MCF 10A (cell line): Measurements from ENCODE around the gene DGKI. TPM values are rescaled to one million over a fixed set of nuclear protein-coding genes. Genes with fewer than 3 reads are reported as not detected.

Experiments
- BruUV-seq: library from RNA; stranded (reverse); fragments of 400-500 nt; replicated peaks from 2 replicates; lab custom pipeline; 2021; lab: Mats Ljungman, UMichigan
- CTCF ChIA-PET: fragments of 300-600 bp; sonication (Branson Sonifier 250); formaldehyde crosslinking; extraction: SDS; loops from one replicate; lab custom pipeline; 2021; ENCODE audit warnings: antibody characterized with exemption, inconsistent platforms; lab: Yijun Ruan, JAX
- POLR2A ChIA-PET: fragments of 300-600, 350-650 bp; sonication (Branson Sonifier 250); formaldehyde crosslinking; extraction: SDS; loops from one replicate; lab custom pipeline; 2020; ENCODE audit warnings: antibody characterized with exemption, inconsistent platforms; lab: Yijun Ruan, JAX
- DNase-seq: peaks from one replicate; pipeline ENCODE4 v3.0.0-alpha.2; 2018; ENCODE audit not compliant: unreplicated experiment
- H3K27ac Mint-ChIP-seq: one replicate; pipeline ENCODE4 v1.8.0; 2022; ENCODE audit warnings: mild to moderate bottlenecking, low read depth, mixed read lengths; ENCODE audit not compliant: unreplicated experiment
- H3K27me3 Mint-ChIP-seq: one replicate; pipeline ENCODE4 v1.8.0; 2022; ENCODE audit warnings: mixed read lengths; ENCODE audit not compliant: insufficient read depth, unreplicated experiment
- H3K36me3 Mint-ChIP-seq: one replicate; pipeline ENCODE4 v1.8.0; 2022; ENCODE audit warnings: mild to moderate bottlenecking, moderate library complexity, mixed read lengths; ENCODE audit not compliant: insufficient read depth, unreplicated experiment
- H3K4me1 Mint-ChIP-seq: one replicate; pipeline ENCODE4 v1.8.0; 2022; ENCODE audit warnings: mixed read lengths; ENCODE audit not compliant: insufficient read depth, unreplicated experiment
- H3K4me3 Mint-ChIP-seq: one replicate; pipeline ENCODE4 v1.8.0; 2022; ENCODE audit warnings: mild to moderate bottlenecking, moderate library complexity, mixed read lengths; ENCODE audit not compliant: unreplicated experiment
- H3K9me3 Mint-ChIP-seq: one replicate; pipeline ENCODE4 v1.8.0; 2022; ENCODE audit warnings: mixed read lengths; ENCODE audit not compliant: unreplicated experiment
- CTCF ChIP-seq: fragments of 200-600 bp; IDR thresholded peaks from one replicate; pipeline ENCODE4 v1.8.0; 2022; ENCODE audit warnings: antibody characterized with exemption, mild to moderate bottlenecking; ENCODE audit not compliant: unreplicated experiment
- intact Hi-C: fragments of 100-400 bp; cut with micrococcal nuclease; formaldehyde crosslinking; loops from 2 replicates; pipeline ENCODE4 v1.14.1; 2022
- total RNA-seq: library from RNA; stranded (reverse); gene quantifications from 2 replicates; pipeline ENCODE4 v1.2.3, GENCODE V29; 2022

The DGKI gene
- total RNA-seq, 1 experiment from 2014 or later = 1.4 TPM

GRCh38 chr7:137421366-137421765 lies 425.4 kb downstream of the DGKI start:
- POLR2A ChIA-PET = no interaction called here
- no peak for DNase-seq
- TF ChIP-seq CTCF = no peak
- BruUV-seq = no TSS peak
- no peak overlapping the region for H3K4me3 Mint-ChIP-seq
- H3K4me1 Mint-ChIP-seq = no peaks in the 10 kb centered on the region
- intact Hi-C loops = no loop called here
- CTCF ChIA-PET = interaction anchor here (0.7 kb wide), 1 partner anchor 413 kb away, joined by 3 read pairs; no protein-coding TSS in a partner anchor
- H3K9me3 Mint-ChIP-seq = peaks cover 4% of the 10 kb centered on the region
- H3K27ac Mint-ChIP-seq = no peak overlapping the region
- peaks cover 3% of the 10 kb centered on the region for H3K27me3 Mint-ChIP-seq
- no peaks in the 10 kb centered on the region for H3K36me3 Mint-ChIP-seq

GRCh38 chr7:137418841-137419240 lies 427.9 kb downstream of the DGKI start:
- Mint-ChIP-seq H3K36me3 (no peaks in the 10 kb centered on the region), H3K4me1 (no peaks in the 10 kb centered on the region), H3K9me3 (no peaks in the 10 kb centered on the region), H3K27ac (no peak overlapping the region), H3K4me3 (no peak overlapping the region), H3K27me3 (peaks cover 14% of the 10 kb centered on the region)
- no peak for TF ChIP-seq CTCF
- no peak for DNase-seq
- BruUV-seq = no TSS peak
- POLR2A ChIA-PET = no interaction called here
- intact Hi-C loops = no loop called here
- CTCF ChIA-PET = interaction anchor here (1.1 kb wide), 1 partner anchor 12 kb away, joined by 4 read pairs; no protein-coding TSS in a partner anchor

GRCh38 chr7:137417464-137417863 lies 429.3 kb downstream of the DGKI start:
- POLR2A ChIA-PET = no interaction called here
- BruUV-seq = no TSS peak
- no peak overlapping the region for H3K27ac Mint-ChIP-seq
- H3K9me3 Mint-ChIP-seq = no peaks in the 10 kb centered on the region
- no peak overlapping the region for H3K4me3 Mint-ChIP-seq
- no peak for DNase-seq
- CTCF ChIA-PET = no interaction called here
- TF ChIP-seq CTCF = no peak
- intact Hi-C loops = no loop called here
- peaks cover 14% of the 10 kb centered on the region for H3K27me3 Mint-ChIP-seq
- no peaks in the 10 kb centered on the region for H3K4me1 Mint-ChIP-seq
- H3K36me3 Mint-ChIP-seq = no peaks in the 10 kb centered on the region

- CTCF ChIA-PET = interaction anchor here (0.6 kb wide), 1 partner anchor 40 kb away, joined by 4 read pairs; no protein-coding TSS in a partner anchor
- POLR2A ChIA-PET = no interaction called here
- intact Hi-C loops = no loop called here
- Mint-ChIP-seq H3K27me3 (peaks cover 25% of the 10 kb centered on the region), H3K4me1 (no peaks in the 10 kb centered on the region), H3K9me3 (no peaks in the 10 kb centered on the region), H3K36me3 (no peaks in the 10 kb centered on the region), H3K27ac (no peak overlapping the region), H3K4me3 (no peak overlapping the region)
- BruUV-seq = no TSS peak
- no peak for DNase-seq
- no peak for TF ChIP-seq CTCF
Observed at GRCh38 chr7:137413901-137414300, 432.9 kb downstream of the DGKI start.
